Measurements from ENCODE around the gene ATG4A. TPM values are rescaled to one million over a fixed set of nuclear protein-coding genes. Genes with fewer than 3 reads are reported as not detected.

ATG4A gene
- total and polyA plus RNA-seq, 2 of the 8 experiments (the other 6 are each of a cell fraction or from before 2014, with no cell fraction given), result 1.2 to 2.0 TPM

- no peaks in the 10 kb centered on the region for H3K9me3 ChIP-seq (ENCODE audit: insufficient read depth in 2 of 2, low read depth in 1 of 2, low read length in 1 of 2)
- CTCF ChIA-PET (ENCODE audit: partially characterized antibody), result no interaction called here
- no peak overlapping the region for H3K23ac ChIP-seq (ENCODE audit: insufficient read length)
- FAIRE-seq, result no peak
- no peak overlapping the region for H2BK20ac ChIP-seq (ENCODE audit: low read length)
- H3K56ac ChIP-seq (replicated peaks; ENCODE audit: insufficient read length, low read depth, low read length), result no peak overlapping the region
- no peak overlapping the region for H3K4me2 ChIP-seq (ENCODE audit: insufficient read depth in 1 of 2, low read depth in 2 of 2, low read length in 2 of 2)
- H3K14ac ChIP-seq (ENCODE audit: insufficient read length), result no peak overlapping the region
- H4K5ac ChIP-seq (ENCODE audit: insufficient read length, low read depth, low read length), result no peak overlapping the region
- no peaks in the 10 kb centered on the region for H4K20me1 ChIP-seq (replicated peaks in 1 of 2; ENCODE audit: control insufficient read depth in 1 of 2, insufficient read depth in 2 of 2, low read length in 2 of 2)
- H3K4me3 ChIP-seq (ENCODE audit: extremely low read depth in 1 of 4, insufficient read depth in 2 of 4, low read depth in 3 of 4, low read length in 4 of 4), result no peak overlapping the region
- DNase-seq (ENCODE audit: low read depth in 1 of 2, low spot score in 2 of 2), result no peak
- POLR2A ChIA-PET (ENCODE audit: partially characterized antibody), result no interaction called here
- H3K27ac ChIP-seq (ENCODE audit: low read depth, low read length), result no peak overlapping the region
- no peak overlapping the region for H3K9ac ChIP-seq (replicated peaks in 1 of 4; ENCODE audit: extremely low read depth in 1 of 4, low read depth in 3 of 4, low read length in 3 of 4)
- WGBS, 2 experiments (ENCODE audit: extremely low coverage in 1 of 2, insufficient coverage in 1 of 2, insufficient read length in 1 of 2, insufficient replicate concordance in 2 of 2, low coverage in 1 of 2, low lambda C conversion rate in 2 of 2, missing lambda C conversion rate in 1 of 2), result 64% methylated on average over 1 of the region's 1 CpG; no CpG with 5 or more reads in 1 of the 2 experiments
- no peak overlapping the region for H2AK5ac ChIP-seq (ENCODE audit: low read depth, low read length)
- no peak overlapping the region for H2BK15ac ChIP-seq (ENCODE audit: low read length)
- H2BK12ac ChIP-seq (ENCODE audit: low read depth, low read length), result no peak overlapping the region
- no peak overlapping the region for H2BK5ac ChIP-seq (ENCODE audit: low read depth, low read length)
- H2BK120ac ChIP-seq (replicated peaks; ENCODE audit: low read depth, low read length), result no peak overlapping the region
- no peak overlapping the region for H4K91ac ChIP-seq (replicated peaks; ENCODE audit: insufficient read length, low read length)
- no peak overlapping the region for H2AFZ ChIP-seq (ENCODE audit: low read length)
- H3K18ac ChIP-seq (ENCODE audit: extremely low read depth, low read length), result no peak overlapping the region
- no peaks in the 10 kb centered on the region for H3K36me3 ChIP-seq (ENCODE audit: control insufficient read depth in 2 of 4, insufficient read depth in 4 of 4, low read length in 3 of 4)
- no peaks in the 10 kb centered on the region for H3K4me1 ChIP-seq (replicated peaks in 1 of 4; ENCODE audit: control insufficient read depth in 3 of 4, insufficient read depth in 4 of 4, low read length in 3 of 4)
- H3K79me2 ChIP-seq (ENCODE audit: control insufficient read depth in 1 of 2, insufficient read depth in 2 of 2, low read length in 2 of 2), result no peaks in the 10 kb centered on the region
- H3K23me2 ChIP-seq (ENCODE audit: low read depth, low read length), result no peaks in the 10 kb centered on the region
- H3K4ac ChIP-seq (replicated peaks; ENCODE audit: insufficient read length, low read depth, low read length), result no peak overlapping the region
- H3K27me3 ChIP-seq (replicated peaks in 1 of 4; ENCODE audit: control insufficient read depth in 3 of 4, extremely low read depth in 1 of 4, insufficient read depth in 3 of 4, low read length in 3 of 4), result no peaks in the 10 kb centered on the region
- H3K79me1 ChIP-seq (ENCODE audit: low read depth, low read length), result no peaks in the 10 kb centered on the region
- TF ChIP-seq TAF1 (IDR thresholded peaks at IDR 0.05; ENCODE audit: low read depth, low read length), result no peak
- TF ChIP-seq E2F6 (IDR thresholded peaks at IDR 0.05), result no peak
- H4K8ac ChIP-seq (ENCODE audit: extremely low read depth, insufficient read depth, low read length), result no peak overlapping the region
Observed at GRCh38 chrX:108064001-108064400, 27.6 kb upstream of the ATG4A start.

Data from H1 (cell line).